Natural killer cell treated with Interleukin-12 subunit alpha and Interleukin-12 subunit beta and Interleukin-15 and Interleukin-18, amount 100 ng/mL, for 72 hours (primary cell): ENCODE measurements around the gene GALNS. TPM values are rescaled to one million over a fixed set of nuclear protein-coding genes. Genes with fewer than 3 reads are reported as not detected.
"Not testable (repeated sequence)": the region's sequence is repeated elsewhere in the genome, so short reads cannot be mapped to it uniquely, and the experiment has no call there.

Experiments
- ATAC-seq, 2 donors: fragments of 150-1000 bp; cut with Tn5 transposase in 1 of 2; sonication (Bioruptor Pico), chemical (Tn5 transposase) in 1 of 2; 2 replicates each; pipeline ENCODE4 v1.10.0; 2021
- DNase-seq: peaks from one replicate; pipeline ENCODE4 v3.0.0; 2022; ENCODE audit warnings: low spot score
- H3K27ac Mint-ChIP-seq, 2 donors: 1 replicate in 1 of 2; 2 replicates in 1 of 2; pipeline ENCODE4 v1.8.0; 2022; ENCODE audit warnings: mixed read lengths in 2 of 2, mild to moderate bottlenecking in 1 of 2, moderate library complexity in 1 of 2
- H3K27me3 Mint-ChIP-seq, 2 donors: 1 replicate in 1 of 2; 2 replicates in 1 of 2; pipeline ENCODE4 v1.8.0; 2022; ENCODE audit warnings: mixed read lengths in 2 of 2
- H3K36me3 Mint-ChIP-seq: one replicate; pipeline ENCODE4 v1.8.0; 2022; ENCODE audit warnings: mixed read lengths
- H3K4me1 Mint-ChIP-seq, 2 donors: 1 replicate in 1 of 2; 2 replicates in 1 of 2; pipeline ENCODE4 v1.8.0; 2022; ENCODE audit warnings: low read depth in 2 of 2, mixed read lengths in 2 of 2, mild to moderate bottlenecking in 1 of 2
- H3K4me3 Mint-ChIP-seq: one replicate; pipeline ENCODE4 v1.8.0; 2022; ENCODE audit warnings: mixed read lengths
- H3K9me3 Mint-ChIP-seq: 2 replicates; pipeline ENCODE4 v1.8.0; 2022; ENCODE audit warnings: mixed read lengths
- total RNA-seq, 2 donors: library from RNA; stranded (reverse); gene quantifications; one replicate each; pipeline ENCODE4 v1.2.3, GENCODE V29; 2022

GALNS gene
- total RNA-seq, 2 donors from 2014 or later = 27.3 to 46.3 TPM

DNA sequence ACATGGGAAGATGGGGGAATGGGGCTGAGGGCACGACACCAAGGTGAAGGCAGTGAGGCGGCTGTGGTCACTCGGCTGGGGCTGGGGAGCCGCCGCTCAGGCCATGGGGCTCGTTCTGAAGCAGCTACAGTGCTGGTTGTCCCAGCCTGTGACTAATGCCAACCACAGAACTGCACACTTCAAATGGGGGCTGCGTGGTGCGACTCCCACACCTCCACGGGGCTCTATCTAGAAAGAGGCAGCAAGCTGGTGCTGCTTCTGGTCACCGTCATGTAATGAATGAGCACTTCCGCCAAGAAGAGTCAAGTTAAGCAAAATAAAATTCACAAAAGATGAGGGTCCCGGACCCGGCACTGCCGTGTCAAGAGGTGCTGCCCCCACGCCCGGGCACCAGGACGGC is 20.0 kb downstream of the GALNS start:
- Mint-ChIP-seq H3K27me3 (no peaks in the 10 kb centered on the region), H3K27ac (no peak overlapping the region), H3K4me1 (no peaks in the 10 kb centered on the region), H3K9me3 (no peaks in the 10 kb centered on the region), H3K4me3 (no peak overlapping the region), H3K36me3 (no peaks in the 10 kb centered on the region)
- no peak for DNase-seq
- no peak for ATAC-seq

DNA sequence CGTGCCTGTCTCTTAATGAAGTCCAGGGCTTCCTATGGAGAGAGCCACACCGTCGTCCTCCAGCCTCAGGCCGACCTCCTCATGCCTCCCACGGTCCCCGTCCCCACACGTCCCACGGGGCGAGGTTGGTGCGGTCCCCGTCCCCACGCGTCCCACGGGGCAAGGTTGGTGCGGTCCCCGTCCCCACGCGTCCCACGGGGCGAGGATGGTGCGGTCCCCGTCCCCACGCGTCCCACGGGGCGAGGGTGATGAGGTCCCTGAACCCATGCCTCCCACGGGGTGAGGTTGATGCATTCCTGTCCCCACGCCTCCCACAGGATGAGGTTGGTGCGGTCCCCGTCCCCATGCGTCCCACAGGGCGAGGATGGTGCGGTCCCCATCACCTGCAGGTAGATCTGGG is 20.9 kb downstream of the GALNS start:
- ATAC-seq = no peak
- no peak overlapping the region for H3K4me3 Mint-ChIP-seq
- no peak overlapping the region for H3K27ac Mint-ChIP-seq
- no peaks in the 10 kb centered on the region for H3K36me3 Mint-ChIP-seq
- no peak for DNase-seq
- H3K27me3 Mint-ChIP-seq = no peaks in the 10 kb centered on the region
- H3K4me1 Mint-ChIP-seq = no peaks in the 10 kb centered on the region
- no peaks in the 10 kb centered on the region for H3K9me3 Mint-ChIP-seq

DNA sequence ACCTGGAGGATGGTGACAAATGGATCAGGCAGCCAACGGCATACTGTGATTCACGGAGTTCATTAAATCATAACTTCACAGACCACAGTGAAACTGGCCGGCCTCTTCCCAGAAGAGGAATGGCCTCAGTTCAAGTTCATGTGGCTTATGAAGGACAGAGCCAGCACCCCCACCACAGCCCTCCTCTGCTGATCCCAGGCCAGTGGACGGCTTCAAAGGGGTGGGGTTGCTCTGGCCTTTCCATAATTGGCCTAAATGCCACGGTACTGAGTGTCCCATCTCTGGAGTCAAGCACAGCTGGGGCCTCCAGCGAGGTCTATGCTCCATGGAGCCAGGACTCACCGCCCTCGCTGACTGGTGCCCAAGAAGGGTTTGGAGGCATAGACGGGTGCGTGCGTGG is 21.4 kb downstream of the GALNS start:
- no peak overlapping the region for H3K4me3 Mint-ChIP-seq
- ATAC-seq = no peak
- H3K4me1 Mint-ChIP-seq = no peaks in the 10 kb centered on the region
- no peak overlapping the region for H3K27ac Mint-ChIP-seq
- no peaks in the 10 kb centered on the region for H3K36me3 Mint-ChIP-seq
- DNase-seq = no peak
- H3K9me3 Mint-ChIP-seq = no peaks in the 10 kb centered on the region
- H3K27me3 Mint-ChIP-seq = no peaks in the 10 kb centered on the region

DNA sequence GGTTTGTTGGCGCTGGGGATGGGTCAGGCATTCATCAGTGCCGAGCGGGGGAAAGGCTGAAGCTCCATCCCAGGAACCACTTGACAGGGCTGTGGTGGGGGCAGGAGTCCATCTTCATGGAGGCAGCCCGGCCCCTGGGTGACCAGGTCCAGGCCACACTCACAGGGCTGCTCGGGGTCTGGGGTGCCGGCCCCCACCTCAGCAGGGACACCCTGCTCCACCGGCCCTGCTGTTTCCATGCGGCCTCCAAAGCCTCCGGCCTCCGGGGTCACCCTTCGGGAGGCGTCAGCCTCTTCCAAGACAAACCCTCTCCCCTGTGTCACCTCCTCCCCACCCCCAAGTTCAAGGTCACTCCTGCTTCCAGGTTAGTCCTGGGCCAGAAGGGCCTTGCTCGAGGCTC is 22.1 kb downstream of the GALNS start:
- no peaks in the 10 kb centered on the region for H3K9me3 Mint-ChIP-seq
- no peaks in the 10 kb centered on the region for H3K4me1 Mint-ChIP-seq
- ATAC-seq = no peak
- no peak overlapping the region for H3K27ac Mint-ChIP-seq
- DNase-seq = no peak
- no peak overlapping the region for H3K4me3 Mint-ChIP-seq
- H3K36me3 Mint-ChIP-seq = no peaks in the 10 kb centered on the region
- H3K27me3 Mint-ChIP-seq = no peaks in the 10 kb centered on the region

DNA sequence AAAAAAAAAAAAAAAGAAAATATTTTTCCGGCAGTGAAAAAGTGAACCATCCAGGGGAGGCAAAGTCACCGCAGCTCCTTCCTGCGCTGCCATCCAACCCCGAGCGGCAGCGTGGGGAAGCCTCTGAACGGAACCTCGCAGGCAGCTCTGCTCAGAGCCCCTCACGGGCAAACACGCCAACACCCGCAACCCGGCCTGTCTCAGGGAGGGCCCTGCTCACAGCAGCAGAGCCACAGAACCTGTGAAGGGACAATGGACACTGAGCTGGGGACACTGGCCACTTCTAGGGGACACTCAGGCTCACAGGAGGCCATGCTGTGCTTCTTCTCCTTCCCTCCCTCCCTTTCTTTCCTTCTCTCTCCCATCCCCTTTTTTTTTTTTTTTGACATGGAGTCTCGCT is 23.7 kb downstream of the GALNS start:
- H3K4me3 Mint-ChIP-seq = no peak overlapping the region
- H3K9me3 Mint-ChIP-seq = no peaks in the 10 kb centered on the region
- H3K27ac Mint-ChIP-seq = no peak overlapping the region
- no peaks in the 10 kb centered on the region for H3K27me3 Mint-ChIP-seq
- no peak for DNase-seq
- no peak for ATAC-seq
- no peaks in the 10 kb centered on the region for H3K4me1 Mint-ChIP-seq
- H3K36me3 Mint-ChIP-seq = no peaks in the 10 kb centered on the region

DNA sequence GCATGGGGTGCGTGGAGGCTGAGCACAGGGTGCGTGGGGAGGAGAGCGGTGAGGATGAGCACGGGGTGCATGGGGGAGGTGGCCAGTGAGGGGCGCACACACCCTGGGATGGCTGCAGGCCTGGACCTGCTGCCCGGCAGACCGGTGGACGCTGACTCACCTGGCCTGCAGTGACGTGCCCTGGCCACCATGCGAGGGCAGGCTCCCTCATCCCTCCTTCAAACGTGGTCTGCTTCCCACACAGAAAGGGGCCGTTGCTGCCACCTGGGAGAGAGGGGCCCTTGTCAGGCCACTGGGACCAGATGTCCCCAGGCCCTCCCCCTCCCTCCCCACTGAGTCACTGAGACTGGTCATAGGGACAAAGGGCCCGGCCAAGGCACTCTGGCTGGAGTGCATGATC is 24.9 kb downstream of the GALNS start:
- H3K4me1 Mint-ChIP-seq = no peaks in the 10 kb centered on the region
- no peak overlapping the region for H3K4me3 Mint-ChIP-seq
- H3K27ac Mint-ChIP-seq = no peak overlapping the region
- H3K27me3 Mint-ChIP-seq = no peaks in the 10 kb centered on the region
- ATAC-seq (no peak), DNase-seq (no peak)
- no peaks in the 10 kb centered on the region for H3K9me3 Mint-ChIP-seq
- no peaks in the 10 kb centered on the region for H3K36me3 Mint-ChIP-seq

DNA sequence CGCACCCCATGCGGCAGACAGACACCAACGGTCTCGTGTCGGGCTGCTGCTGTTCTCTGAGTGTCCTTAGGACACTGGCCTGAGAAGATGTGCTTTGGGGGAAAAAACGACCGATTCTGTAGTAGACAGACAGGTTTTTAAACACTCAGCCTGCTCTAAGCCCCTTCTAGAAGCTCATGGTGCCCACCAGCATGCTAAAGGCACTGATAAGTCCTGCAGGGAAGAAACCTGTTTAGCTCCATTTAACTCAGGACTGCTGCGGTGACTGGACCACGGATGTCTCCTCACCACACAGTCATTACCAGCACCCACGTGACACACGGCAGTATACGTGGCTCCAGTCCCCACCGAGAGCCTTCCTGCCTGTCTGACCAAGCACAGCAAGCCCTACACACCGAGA is 26.0 kb downstream of the GALNS start:
- ATAC-seq (no peak), DNase-seq (no peak)
- no peaks in the 10 kb centered on the region for H3K36me3 Mint-ChIP-seq
- H3K27ac Mint-ChIP-seq = no peak overlapping the region
- H3K4me1 Mint-ChIP-seq = peaks cover 0 to 2% of the 10 kb centered on the region in 2 donors
- no peak overlapping the region for H3K4me3 Mint-ChIP-seq
- no peaks in the 10 kb centered on the region for H3K27me3 Mint-ChIP-seq
- no peaks in the 10 kb centered on the region for H3K9me3 Mint-ChIP-seq

DNA sequence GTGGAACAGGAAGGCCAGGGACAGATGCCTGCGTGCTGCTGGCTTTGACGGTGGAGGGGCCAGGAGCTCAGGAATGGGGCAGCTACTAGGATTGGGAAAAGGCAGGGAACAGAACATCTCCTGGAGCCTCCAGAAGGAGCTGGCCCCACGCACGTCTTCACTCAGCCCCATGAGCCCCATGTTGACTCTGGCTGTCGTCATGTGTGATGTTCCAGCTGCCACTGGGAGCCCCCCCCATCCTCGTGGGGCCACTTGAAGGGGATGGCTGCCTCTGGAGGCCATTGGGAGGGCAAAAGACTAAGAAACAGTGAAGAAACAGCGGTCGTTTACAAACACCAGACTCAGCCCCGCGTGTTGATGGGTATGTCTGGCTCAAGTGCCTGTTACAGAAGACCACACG is 26.5 kb downstream of the GALNS start:
- ATAC-seq (no peak), DNase-seq (no peak)
- H3K27ac Mint-ChIP-seq = no peak overlapping the region
- no peaks in the 10 kb centered on the region for H3K9me3 Mint-ChIP-seq
- H3K4me1 Mint-ChIP-seq = peaks cover 0 to 3% of the 10 kb centered on the region in 2 donors
- H3K27me3 Mint-ChIP-seq = no peaks in the 10 kb centered on the region
- H3K4me3 Mint-ChIP-seq = no peak overlapping the region
- no peaks in the 10 kb centered on the region for H3K36me3 Mint-ChIP-seq

DNA sequence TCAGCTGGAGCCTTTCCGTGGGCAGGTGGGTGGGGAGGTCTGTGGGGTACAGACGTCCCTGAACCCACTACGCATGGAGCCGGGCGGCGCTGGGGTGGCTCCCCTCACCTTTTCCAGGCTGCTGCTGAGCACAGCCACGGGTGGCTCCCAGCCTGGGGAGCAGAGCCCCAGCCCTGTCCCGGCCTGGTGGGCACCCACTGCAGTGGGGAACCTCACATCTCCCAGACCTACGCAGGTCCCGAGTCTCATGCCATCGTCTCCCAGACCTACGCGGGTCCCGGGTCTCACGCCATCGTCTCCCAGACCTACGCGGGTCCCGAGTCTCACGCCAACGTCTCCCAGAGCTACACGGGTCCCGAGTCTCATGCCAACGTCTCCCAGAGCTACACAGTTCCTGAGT is 28.0 kb downstream of the GALNS start:
- Mint-ChIP-seq H3K27ac (no peak overlapping the region), H3K4me3 (no peak overlapping the region), H3K9me3 (no peaks in the 10 kb centered on the region), H3K27me3 (no peaks in the 10 kb centered on the region), H3K4me1 (peaks cover 0 to 3% of the 10 kb centered on the region in 2 donors), H3K36me3 (no peaks in the 10 kb centered on the region)
- DNase-seq (no peak), ATAC-seq (no peak)

DNA sequence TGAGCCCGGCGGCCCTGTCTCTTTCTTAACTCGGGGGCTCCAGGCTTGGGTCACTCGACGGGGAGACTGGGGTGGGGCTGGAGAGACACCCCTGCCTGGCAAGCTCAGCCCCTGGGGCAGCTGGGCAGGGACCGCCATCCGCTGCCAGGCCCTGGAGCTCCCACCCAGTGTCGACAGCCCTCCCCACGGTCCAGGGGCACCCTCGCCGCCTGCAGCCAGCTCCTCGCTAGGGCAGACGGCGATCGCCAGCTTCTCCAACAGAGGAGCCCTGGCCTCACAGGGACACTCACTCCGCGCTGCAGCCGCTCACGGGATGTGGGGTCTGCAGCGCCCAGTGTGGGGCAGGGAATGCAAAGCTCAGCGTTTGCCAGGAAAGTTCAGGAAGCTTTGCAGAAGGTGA is 29.0 kb downstream of the GALNS start:
- Mint-ChIP-seq H3K4me3 (no peak overlapping the region), H3K36me3 (no peaks in the 10 kb centered on the region), H3K27ac (no peak overlapping the region), H3K27me3 (no peaks in the 10 kb centered on the region), H3K9me3 (no peaks in the 10 kb centered on the region), H3K4me1 (peaks cover 0 to 3% of the 10 kb centered on the region in 2 donors)
- ATAC-seq (no peak), DNase-seq (no peak)

DNA sequence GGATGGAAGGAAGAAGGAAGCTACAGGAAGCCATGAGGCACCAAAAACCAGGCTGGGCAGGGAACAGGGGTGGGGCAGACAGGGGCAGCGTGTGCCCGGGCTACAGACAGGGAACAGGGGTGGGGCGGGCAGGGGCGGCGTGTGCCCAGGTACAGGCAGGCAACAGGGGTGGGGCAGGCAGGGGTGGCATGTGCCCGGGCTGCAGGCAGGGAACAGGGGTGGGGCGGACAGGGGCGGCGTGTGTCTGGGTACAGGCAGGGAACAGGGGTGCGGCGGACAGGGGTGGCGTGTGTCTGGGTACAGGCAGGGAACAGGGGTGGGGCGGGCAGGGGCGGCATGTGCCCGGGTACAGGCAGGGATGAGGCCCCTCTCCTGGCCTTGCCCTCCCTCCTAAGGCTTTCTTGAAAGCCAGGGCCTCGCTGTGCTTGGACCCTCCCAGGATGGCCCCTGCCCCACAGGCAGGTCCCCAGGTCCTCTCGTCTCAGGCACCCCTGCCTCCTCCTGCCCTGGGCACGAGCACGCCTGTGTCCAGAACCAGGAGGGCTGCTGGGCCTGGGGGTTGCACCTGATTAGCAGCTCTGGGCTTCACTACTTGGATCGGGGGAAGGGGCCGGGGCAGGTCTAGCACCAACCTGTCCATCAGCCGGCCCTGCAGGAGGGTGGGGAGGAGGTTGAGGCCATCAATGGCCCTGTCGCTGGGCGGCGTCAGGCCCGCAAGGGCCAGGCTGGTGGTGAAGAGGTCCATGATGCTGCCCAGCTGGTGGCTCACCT is 30.5 kb downstream of the GALNS start:
- Mint-ChIP-seq H3K36me3 (no peaks in the 10 kb centered on the region), H3K27ac (no peak overlapping the region), H3K4me1 (peaks cover 0 to 3% of the 10 kb centered on the region in 2 donors), H3K4me3 (no peak overlapping the region), H3K27me3 (no peaks in the 10 kb centered on the region), H3K9me3 (no peaks in the 10 kb centered on the region)
- DNase-seq (no peak), ATAC-seq (no peak)

DNA sequence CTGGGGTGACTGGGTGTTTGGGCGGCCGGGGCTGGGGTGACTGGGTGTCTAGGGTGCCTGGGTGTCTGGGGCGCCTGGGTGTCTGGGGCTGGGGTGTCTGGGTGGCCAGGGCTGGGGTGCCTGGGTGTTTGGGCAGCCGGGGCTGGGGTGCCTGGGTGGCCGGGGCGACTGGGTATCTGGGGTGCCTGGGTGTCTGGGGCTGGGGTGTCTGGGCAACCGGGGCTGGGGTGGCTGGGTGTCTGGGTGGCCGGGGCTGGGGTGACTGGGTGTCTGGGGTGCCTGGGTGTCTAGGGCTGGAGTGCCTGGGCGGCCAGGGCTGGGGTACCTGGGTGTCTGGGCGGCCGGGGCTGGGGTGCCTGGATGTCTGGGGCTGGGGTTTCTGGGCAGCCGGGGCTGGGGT is 31.6 kb downstream of the GALNS start:
- Mint-ChIP-seq H3K36me3 (no peaks in the 10 kb centered on the region), H3K27ac (no peak overlapping the region), H3K4me1 (peaks cover 0 to 3% of the 10 kb centered on the region in 2 donors), H3K27me3 (no peaks in the 10 kb centered on the region), H3K4me3 (no peak overlapping the region), H3K9me3 (no peaks in the 10 kb centered on the region)
- ATAC-seq = no peak
- no peak for DNase-seq

DNA sequence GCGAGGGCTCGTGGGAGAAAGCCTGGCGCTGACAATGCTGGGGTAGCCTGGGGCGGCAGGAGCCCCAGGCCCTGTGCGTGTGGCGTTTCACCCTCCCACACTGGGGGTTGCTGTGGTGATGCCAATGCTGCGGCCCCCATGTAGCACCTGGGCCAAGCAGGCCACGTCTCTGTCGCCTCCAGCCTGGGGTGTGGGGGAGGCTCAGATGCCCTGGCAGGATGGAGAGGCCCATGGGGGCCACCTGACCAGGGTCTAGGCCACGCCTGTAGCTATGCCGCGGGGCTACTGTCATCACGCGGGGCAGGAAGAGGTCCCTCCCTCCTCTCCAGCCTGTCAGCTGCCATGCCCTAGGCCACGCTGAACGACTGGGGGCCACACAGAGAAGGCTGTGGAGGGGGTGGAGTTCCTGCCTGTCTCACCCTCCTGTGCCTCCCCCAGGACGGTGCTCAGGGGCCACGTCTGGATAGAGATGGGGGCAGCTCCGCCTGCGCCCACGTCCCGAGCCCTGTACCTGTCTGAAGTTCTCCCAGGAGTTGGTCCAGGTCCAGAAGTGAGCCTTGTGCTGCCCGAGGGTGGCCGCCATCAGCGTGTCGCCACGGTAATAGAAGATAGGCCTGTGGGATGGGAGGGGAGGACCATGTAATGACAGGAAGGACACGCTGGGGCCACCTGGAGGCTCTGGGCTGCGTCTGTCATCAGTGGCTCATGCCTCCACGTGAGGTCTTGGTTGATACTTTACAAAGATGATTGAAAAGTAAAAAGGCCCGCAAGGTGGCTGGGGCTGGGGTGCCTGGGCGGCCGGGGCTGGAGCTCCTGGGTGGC is 32.3 kb downstream of the GALNS start:
- H3K36me3 Mint-ChIP-seq = no peaks in the 10 kb centered on the region
- H3K27ac Mint-ChIP-seq = no peak overlapping the region
- no peak for DNase-seq
- H3K9me3 Mint-ChIP-seq = no peaks in the 10 kb centered on the region
- ATAC-seq = no peak
- no peak overlapping the region for H3K4me3 Mint-ChIP-seq
- no peaks in the 10 kb centered on the region for H3K27me3 Mint-ChIP-seq
- peaks cover 0 to 3% of the 10 kb centered on the region in 2 donors for H3K4me1 Mint-ChIP-seq

DNA sequence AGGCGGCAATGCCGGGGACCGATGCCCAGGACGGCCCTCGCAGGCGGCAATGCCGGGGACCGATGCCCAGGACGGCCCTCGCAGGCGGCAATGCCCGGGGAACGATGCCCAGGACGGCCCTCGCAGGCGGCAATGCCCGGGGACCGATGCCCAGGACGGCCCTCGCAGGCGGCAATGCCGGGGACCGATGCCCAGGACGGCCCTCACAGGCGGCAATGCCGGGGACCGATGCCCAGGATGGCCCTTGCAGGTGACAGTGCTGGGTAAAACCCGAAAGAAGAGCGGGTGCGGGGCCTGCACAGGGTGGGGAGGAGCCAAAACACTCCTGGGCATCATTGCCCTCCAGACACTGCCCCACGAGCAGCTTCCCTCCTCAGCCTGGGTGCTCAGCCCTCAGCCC is 33.1 kb downstream of the GALNS start:
- H3K9me3 Mint-ChIP-seq, H3K4me3 Mint-ChIP-seq, ATAC-seq, H3K36me3 Mint-ChIP-seq, H3K4me1 Mint-ChIP-seq, H3K27me3 Mint-ChIP-seq, DNase-seq, H3K27ac Mint-ChIP-seq: not testable (repeated sequence)
